HAP-1 (cell line): Measurements from ENCODE around the gene SETD2.
"Not testable (repeated sequence)": the region's sequence is repeated elsewhere in the genome, so short reads cannot be mapped to it uniquely, and the experiment has no call there.

Source experiments
- DNase-seq, 2 experiments: peaks; one replicate each; pipeline ENCODE4 v3.0.0-alpha.2; 2016 to 2020; ENCODE audit warnings: low spot score in 2 of 2
- H3K27me3 ChIP-seq: fragments of 250-450 bp; sonication (Bioruptor Pico); 2 replicates; pipeline ENCODE4 v1.5.1; 2020; ENCODE audit warnings: low read depth, mild to moderate bottlenecking, moderate library complexity
- H3K36me3 ChIP-seq: fragments of 250-450 bp; sonication (Bioruptor Pico); replicated peaks from 2 replicates; pipeline ENCODE4 v1.5.1; 2020; ENCODE audit warnings: mild to moderate bottlenecking
- H3K4me1 ChIP-seq: fragments of 250-450 bp; sonication (Bioruptor Pico); 2 replicates; pipeline ENCODE4 v1.5.1; 2020; ENCODE audit warnings: mild to moderate bottlenecking
- H3K4me3 ChIP-seq: fragments of 250-450 bp; sonication (Bioruptor Pico); 2 replicates; pipeline ENCODE4 v1.5.1; 2020; ENCODE audit warnings: mild to moderate bottlenecking, moderate library complexity
- H3K9me3 ChIP-seq: fragments of 250-450 bp; sonication (Bioruptor Pico); 2 replicates; pipeline ENCODE4 v1.5.1; 2020; ENCODE audit warnings: mild to moderate bottlenecking, moderate library complexity
- in situ Hi-C: fragments of 300-500 bp; cut with MboI; formaldehyde crosslinking; loops from 3 replicates; pipeline ENCODE4 v1.14.3; 2020; ENCODE audit warnings: low sequenced_read_pairs, inconsistent platforms, mixed read lengths

The SETD2 gene

DNA sequence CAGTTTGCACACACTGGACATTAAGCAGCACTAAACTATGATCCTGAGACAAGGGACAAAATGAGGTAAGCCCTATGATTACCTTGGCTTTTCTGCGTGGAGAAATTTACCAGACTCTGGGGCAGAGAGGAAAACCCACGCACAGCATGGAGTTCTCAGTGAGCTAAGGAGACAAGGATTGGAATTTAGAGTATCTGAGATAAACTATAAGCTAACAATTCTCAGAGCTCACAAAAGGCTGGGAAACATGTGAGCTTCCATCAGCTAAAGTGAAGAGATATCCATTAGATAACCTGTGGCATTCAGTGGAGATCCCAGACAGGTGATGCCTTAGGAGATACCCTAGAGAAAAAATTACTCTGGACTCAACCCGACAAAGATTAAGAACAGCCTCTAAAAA lies 135.8 kb downstream of the SETD2 start:
- DNase-seq = no peak
- Histone ChIP-seq H3K9me3 (no peaks in the 10 kb centered on the region), H3K27me3 (no peaks in the 10 kb centered on the region), H3K4me3 (no peak overlapping the region), H3K4me1 (no peaks in the 10 kb centered on the region), H3K36me3 (peaks cover 6% of the 10 kb centered on the region; the same call in 1 of the 2 replicates)
- in situ Hi-C loops = no loop called here

DNA sequence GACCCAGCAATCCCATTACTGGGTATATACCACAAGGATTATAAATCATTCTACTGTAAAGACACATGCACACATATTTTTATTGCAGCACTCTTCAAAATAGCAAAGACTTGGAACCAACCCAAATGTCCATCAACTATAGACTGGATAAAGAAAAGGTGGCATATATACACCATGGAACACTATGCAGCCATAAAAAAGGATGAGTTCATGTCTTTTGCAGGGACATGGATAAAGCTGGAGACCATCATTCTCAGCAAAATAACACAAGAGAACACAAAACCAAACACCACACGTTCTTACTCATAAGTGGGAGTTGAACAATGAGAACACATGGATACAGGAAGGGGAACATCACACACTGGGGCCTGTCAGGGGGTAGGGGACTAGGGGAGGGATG lies 137.5 kb downstream of the SETD2 start:
- H3K4me3 ChIP-seq, H3K9me3 ChIP-seq, in situ Hi-C loops, H3K4me1 ChIP-seq, DNase-seq, H3K36me3 ChIP-seq, H3K27me3 ChIP-seq: not testable (repeated sequence)

DNA sequence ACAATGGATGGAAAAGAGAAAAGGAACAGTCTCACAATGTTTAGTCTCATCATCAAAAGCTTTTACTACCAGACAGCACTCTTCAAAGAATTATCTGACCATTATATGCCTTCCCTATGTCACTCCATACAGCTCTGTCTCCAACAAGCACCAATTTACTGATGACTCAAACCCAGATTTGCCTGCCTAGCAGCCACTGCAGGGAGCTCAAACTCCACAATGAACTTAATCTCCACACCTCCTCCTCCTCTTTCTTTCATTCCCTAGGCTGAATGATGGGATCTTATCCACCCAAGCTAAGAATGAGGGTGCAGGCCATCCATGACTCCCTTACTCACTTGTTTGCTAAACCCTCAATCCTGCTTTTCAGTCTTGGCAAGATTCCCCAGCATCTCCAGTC lies 139.0 kb downstream of the SETD2 start:
- H3K36me3 ChIP-seq = peaks cover 14% of the 10 kb centered on the region
- H3K27me3 ChIP-seq = no peaks in the 10 kb centered on the region
- no peaks in the 10 kb centered on the region for H3K4me1 ChIP-seq
- H3K9me3 ChIP-seq = no peaks in the 10 kb centered on the region
- DNase-seq = no peak
- H3K4me3 ChIP-seq = no peak overlapping the region
- in situ Hi-C loops = no loop called here

DNA sequence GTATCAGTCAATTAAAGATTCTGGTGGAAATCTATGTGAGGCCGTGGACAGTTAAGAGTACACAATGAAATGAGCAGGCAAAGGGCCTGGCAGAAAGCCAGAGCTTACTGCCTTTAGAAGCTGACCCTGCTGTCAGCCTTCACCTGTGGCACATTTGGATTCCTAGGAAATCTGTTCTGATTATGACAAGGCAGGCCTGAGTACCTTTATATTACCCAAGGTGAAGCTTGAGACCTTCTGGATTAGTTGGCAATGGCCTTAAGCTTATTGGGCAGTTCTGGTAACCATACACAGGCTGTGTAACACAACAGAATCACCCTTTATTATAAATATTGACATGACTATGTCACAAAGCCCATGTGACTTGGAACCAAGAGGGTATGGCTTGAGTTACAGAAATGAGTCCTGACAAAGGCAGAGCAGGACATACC lies 141.3 kb downstream of the SETD2 start:
- in situ Hi-C loops = no loop called here
- Histone ChIP-seq H3K4me1 (no peaks in the 10 kb centered on the region), H3K9me3 (no peaks in the 10 kb centered on the region), H3K27me3 (no peaks in the 10 kb centered on the region), H3K36me3 (peaks cover 34% of the 10 kb centered on the region), H3K4me3 (no peak overlapping the region)
- DNase-seq = no peak

DNA sequence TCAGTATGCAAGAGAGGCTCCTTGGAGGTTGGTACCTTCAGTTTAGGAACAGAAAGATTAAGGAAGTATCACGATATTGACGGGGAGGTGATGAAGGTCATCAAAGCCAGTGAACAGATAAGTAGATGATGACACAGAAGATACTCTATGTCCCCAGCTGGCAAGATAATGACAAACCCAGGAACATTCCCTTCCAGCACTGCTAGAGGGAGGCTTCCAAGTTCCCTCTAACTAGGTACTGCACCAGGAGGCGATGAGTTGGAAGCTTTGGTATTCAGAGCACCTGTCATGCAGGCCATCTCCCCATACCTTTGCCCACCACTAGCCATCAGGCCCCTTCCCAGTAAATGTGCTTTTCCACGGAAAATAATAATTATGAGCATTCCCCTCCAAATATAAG lies 143.6 kb downstream of the SETD2 start:
- DNase-seq = no peak
- in situ Hi-C loops = no loop called here

DNA sequence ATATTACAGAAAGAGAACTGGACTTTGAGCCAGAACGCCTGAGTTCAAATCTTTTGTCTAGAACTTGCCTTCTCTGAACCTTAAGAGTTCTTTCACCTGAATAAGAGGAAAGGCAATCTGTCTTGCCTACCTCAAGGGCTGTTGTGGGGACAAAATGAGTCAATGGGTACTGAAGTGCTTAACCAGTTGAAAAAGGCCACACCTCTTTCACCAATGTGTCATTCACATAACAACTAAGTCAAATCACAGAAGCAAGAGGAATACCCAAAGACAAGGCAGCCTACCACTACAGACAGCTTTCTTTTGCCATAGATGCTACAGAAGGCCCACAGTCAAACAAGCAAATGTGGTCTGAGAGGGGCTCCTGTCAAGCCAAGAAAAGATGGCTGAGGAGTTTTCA lies 144.7 kb downstream of the SETD2 start:
- no peaks in the 10 kb centered on the region for H3K4me1 ChIP-seq
- in situ Hi-C loops = no loop called here
- peaks cover 50% of the 10 kb centered on the region for H3K36me3 ChIP-seq
- H3K27me3 ChIP-seq = no peaks in the 10 kb centered on the region
- H3K9me3 ChIP-seq = no peaks in the 10 kb centered on the region
- no peak overlapping the region for H3K4me3 ChIP-seq
- DNase-seq = no peak

More for the DNA sequence above, 143.6 kb downstream of the SETD2 start:
- Histone ChIP-seq H3K4me3 (no peak overlapping the region), H3K4me1 (no peaks in the 10 kb centered on the region), H3K36me3 (peaks cover 50% of the 10 kb centered on the region), H3K9me3 (no peaks in the 10 kb centered on the region), H3K27me3 (no peaks in the 10 kb centered on the region)

DNA sequence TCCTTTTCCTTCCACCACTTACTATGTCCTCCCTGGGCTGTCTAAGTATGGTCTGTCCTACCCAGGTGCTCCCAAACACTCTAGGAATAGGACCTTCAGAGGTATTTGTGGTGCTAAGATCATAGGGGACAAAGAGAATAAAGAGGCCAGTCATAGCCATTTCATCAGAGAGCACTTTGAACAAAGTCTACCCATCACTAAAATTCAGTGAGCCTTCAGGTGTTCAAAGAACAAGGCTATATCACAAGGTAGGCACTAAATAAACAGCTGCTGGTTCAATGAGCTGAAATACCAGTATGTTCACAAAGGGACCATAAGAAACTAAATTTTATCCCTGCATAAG lies 145.7 kb downstream of the SETD2 start:
- no peaks in the 10 kb centered on the region for H3K4me1 ChIP-seq
- H3K9me3 ChIP-seq = no peaks in the 10 kb centered on the region
- DNase-seq = no peak
- H3K36me3 ChIP-seq = peaks cover 49% of the 10 kb centered on the region
- no peak overlapping the region for H3K4me3 ChIP-seq
- in situ Hi-C loops = no loop called here
- no peaks in the 10 kb centered on the region for H3K27me3 ChIP-seq

DNA sequence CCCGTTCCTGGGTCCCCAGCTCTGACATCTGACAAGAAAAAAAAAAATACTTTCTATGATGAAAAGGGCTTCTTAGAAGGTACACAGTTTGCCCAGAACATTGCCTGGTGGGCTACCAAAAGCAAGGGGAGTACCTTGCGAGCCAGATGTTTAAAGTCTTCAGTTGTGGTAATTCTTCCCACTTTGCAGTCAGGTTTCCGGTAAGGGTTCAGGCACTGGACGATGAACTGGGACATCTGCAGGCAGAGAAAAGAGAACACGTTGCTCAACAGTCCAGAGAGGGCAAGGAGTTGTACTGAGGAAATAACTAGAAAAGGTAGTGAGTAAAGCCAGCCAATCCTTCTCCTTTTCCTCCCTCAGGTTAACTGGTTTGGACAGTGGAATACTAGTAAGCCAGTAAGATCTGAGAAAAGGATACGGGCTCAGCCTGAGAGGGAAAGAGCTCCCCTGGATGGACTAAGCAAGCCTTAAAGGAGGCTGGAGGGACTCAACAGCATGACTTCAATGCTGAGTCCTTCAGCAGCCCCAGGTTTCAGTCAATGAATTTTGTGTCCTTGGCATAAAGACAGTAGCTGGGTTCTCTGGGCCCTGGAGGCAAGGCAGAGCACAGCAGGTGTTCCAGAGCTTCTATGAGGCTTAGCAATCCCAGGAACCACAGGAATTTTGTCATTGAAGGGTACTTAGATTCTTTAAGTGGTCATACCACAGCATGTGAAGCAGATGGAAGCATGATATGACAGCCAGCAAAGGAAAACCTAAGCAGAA lies 146.2 kb downstream of the SETD2 start:
- peaks cover 49% of the 10 kb centered on the region for H3K36me3 ChIP-seq
- in situ Hi-C loops = no loop called here
- no peaks in the 10 kb centered on the region for H3K4me1 ChIP-seq
- H3K4me3 ChIP-seq = no peak overlapping the region
- no peaks in the 10 kb centered on the region for H3K9me3 ChIP-seq
- no peak for DNase-seq
- no peaks in the 10 kb centered on the region for H3K27me3 ChIP-seq

DNA sequence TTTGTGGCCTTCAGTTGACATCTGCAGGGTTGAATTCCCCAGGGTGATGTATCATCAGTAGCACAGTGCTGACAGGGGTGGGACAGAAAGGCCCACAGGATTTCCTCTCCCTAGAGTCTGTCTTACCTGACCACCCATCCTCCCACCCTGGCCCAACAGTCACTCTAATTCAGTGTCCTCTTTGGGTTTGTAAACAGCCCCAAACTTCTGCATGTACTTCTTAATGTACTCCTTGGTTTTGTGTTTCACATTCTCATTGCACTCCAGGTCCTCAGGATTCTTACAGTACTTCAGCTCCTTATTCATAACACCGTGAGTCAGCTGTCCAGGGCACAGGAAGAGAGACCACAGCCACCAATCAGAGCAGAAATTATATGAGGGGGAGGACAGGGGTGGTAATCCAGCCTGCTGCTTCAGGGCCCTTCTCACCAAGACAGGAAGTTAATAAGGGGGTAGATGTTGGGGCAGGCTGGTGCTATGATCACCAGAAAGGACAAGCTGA lies 146.9 kb downstream of the SETD2 start:
- no peak for DNase-seq
- Histone ChIP-seq H3K4me1 (no peaks in the 10 kb centered on the region), H3K9me3 (no peaks in the 10 kb centered on the region), H3K36me3 (peaks cover 49% of the 10 kb centered on the region), H3K27me3 (no peaks in the 10 kb centered on the region), H3K4me3 (no peak overlapping the region)
- in situ Hi-C loops = no loop called here

DNA sequence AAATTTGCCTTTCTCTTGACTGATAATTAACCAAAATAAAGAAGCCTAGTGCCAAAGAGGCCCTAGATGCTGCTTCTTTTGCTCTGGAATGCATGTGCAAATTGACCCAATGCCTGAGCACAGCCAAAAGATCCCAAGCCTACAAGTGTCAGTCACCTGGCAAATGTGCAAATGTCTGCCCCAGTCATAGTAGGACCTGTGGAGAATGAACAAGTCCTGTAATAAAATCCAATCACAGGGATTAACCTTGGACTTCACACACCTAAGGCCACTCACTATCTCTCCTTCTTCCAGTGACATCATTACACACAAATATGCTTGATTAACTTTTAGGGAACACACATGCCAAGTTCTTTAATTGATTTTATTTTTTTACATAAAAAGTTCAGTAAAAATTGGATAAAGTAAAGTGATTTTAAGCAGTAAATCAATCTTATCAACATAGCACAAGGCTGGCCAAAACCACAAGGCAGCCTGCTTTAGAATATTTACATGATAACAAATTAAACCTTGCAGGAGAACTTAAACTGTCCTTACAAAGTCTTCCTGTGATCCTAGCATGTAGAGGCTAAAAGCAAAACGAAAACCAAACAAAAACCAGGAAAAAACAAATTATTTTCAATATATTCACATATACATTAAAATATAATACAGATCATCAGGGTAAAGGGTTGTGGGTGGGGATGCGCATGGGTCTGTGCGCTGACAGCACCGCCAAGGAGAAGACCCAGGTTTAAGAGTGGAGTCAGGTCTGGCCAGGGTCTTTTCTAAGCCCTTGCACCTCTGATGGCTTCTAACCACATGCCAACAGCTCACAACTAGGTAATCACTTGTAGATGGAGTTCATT lies 147.6 kb downstream of the SETD2 start:
- no peak for DNase-seq
- Histone ChIP-seq H3K4me3 (no peak overlapping the region), H3K9me3 (no peaks in the 10 kb centered on the region), H3K27me3 (no peaks in the 10 kb centered on the region), H3K4me1 (no peaks in the 10 kb centered on the region), H3K36me3 (peaks cover 49% of the 10 kb centered on the region)
- in situ Hi-C loops = no loop called here

DNA sequence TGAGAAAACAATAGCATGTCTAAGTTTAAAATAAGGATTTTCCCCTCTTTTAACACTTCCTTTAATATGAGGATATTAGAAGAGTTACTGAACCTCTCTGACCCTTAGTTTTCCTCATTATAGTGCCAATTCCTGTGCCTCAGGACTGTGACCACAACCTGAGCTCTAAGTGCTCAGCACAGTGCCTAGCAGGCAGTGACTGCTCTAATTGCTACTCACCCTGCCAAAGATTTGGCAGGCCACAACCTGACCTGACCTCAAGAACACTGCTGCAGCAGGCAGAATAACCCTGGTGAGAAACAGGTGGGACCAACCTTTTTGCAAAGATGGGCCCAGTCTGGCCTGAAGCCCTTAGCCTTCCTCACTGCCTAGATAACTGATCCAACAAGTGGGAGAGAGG lies 148.8 kb downstream of the SETD2 start:
- in situ Hi-C loops = no loop called here
- H3K9me3 ChIP-seq = no peaks in the 10 kb centered on the region
- no peak for DNase-seq
- H3K4me1 ChIP-seq = no peaks in the 10 kb centered on the region
- peaks cover 44% of the 10 kb centered on the region for H3K36me3 ChIP-seq
- H3K4me3 ChIP-seq = no peak overlapping the region
- H3K27me3 ChIP-seq = no peaks in the 10 kb centered on the region

DNA sequence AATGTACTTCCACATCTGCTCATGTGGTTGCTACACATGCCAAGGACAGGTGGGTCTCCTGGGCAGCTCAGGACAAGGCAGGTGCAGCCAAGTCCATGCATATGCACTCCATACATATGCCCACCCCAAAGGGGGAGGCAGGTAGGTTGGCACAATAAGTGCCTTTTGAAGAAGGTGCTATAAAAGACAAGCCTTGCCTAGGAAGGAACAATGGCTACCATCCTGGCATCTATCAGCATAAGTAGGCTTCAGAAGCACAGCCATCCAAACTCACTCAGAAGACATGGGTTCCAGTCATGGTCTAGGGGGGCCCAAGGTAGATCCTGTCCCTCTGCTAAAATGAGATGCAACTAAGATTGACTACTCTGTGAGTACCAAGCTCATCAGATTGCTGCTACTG lies 149.9 kb downstream of the SETD2 start:
- no peaks in the 10 kb centered on the region for H3K4me1 ChIP-seq
- no peak overlapping the region for H3K4me3 ChIP-seq
- in situ Hi-C loops = no loop called here
- no peak for DNase-seq
- H3K27me3 ChIP-seq = no peaks in the 10 kb centered on the region
- no peaks in the 10 kb centered on the region for H3K9me3 ChIP-seq
- H3K36me3 ChIP-seq = peaks cover 33% of the 10 kb centered on the region

DNA sequence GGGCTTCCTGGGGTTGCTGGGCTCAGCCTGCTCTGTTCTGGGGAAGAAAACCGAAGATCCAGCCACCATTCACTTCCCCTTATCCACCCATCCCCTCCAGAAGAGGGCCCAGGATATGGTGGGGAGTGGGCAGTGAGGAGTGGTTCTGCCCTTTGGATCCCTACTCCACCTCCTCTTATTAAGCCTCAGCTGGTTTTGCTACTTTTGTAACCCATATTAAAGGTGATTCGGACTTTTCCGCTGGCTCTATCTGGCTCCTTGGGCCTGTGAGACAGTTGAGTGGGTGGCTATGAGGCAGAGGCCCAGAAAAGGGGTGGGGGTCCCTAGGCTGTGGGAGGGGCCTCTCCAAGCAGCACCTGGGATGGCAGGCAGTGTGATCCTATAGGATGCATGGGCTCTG lies 150.7 kb downstream of the SETD2 start:
- no peak for DNase-seq
- in situ Hi-C loops = no loop called here
- H3K4me1 ChIP-seq = no peaks in the 10 kb centered on the region
- no peak overlapping the region for H3K4me3 ChIP-seq
- no peaks in the 10 kb centered on the region for H3K9me3 ChIP-seq
- no peaks in the 10 kb centered on the region for H3K27me3 ChIP-seq
- H3K36me3 ChIP-seq = peaks cover 25% of the 10 kb centered on the region
